HepG2 (cell line): ENCODE results near the gene STK39. TPM values are rescaled to one million over a fixed set of nuclear protein-coding genes. Genes with fewer than 3 reads are reported as not detected.

Experiments used
- ARNT2 ChIP-seq: sonication (generic); formaldehyde crosslinking; IDR thresholded peaks from 2 replicates; pipeline ENCODE4 v1.8.0; 2022; ENCODE audit warnings: mild to moderate bottlenecking, low read depth, missing genetic modification reagents, moderate library complexity
- CENPX ChIP-seq: sonication (generic); formaldehyde crosslinking; IDR thresholded peaks from 2 replicates; pipeline ENCODE4 v1.9.0; 2021; ENCODE audit warnings: mild to moderate bottlenecking, missing genetic modification reagents, moderate library complexity
- HDAC6 ChIP-seq: fragments of 200-600 bp; sonication (generic); IDR thresholded peaks from 2 replicates; pipeline ENCODE4 v1.7.0; 2017; ENCODE audit warnings: mild to moderate bottlenecking, antibody characterized with exemption, low read length, low read depth
- HMG20B ChIP-seq: conservative IDR thresholded peaks from 2 replicates; pipeline ENCODE4 v1.6.1; 2016; ENCODE audit warnings: missing genetic modification reagents, missing compliant biosample characterization
- MATR3 ChIP-seq: sonication (generic); formaldehyde crosslinking; IDR thresholded peaks from 2 replicates; pipeline ENCODE4 v1.4.0; 2020; ENCODE audit warnings: missing genetic modification reagents
- MYC ChIP-seq: sonication (generic); formaldehyde crosslinking; IDR thresholded peaks from 2 replicates; pipeline ENCODE4 v1.9.0; 2021; ENCODE audit warnings: missing genetic modification reagents, borderline replicate concordance
- PLRG1 ChIP-seq: fragments of 450-650 bp; conservative IDR thresholded peaks from 2 replicates; pipeline ENCODE4 v1.6.1; 2016
- SMYD3 ChIP-seq: sonication (generic); formaldehyde crosslinking; IDR thresholded peaks from 2 replicates; pipeline ENCODE4 v1.8.1; 2023; ENCODE audit warnings: mild to moderate bottlenecking, missing genetic modification reagents
- ZNF383 ChIP-seq: sonication (generic); formaldehyde crosslinking; IDR thresholded peaks from 2 replicates; pipeline ENCODE4 v1.4.0; 2020; ENCODE audit warnings: missing genetic modification reagents, mild to moderate bottlenecking, borderline replicate concordance
- ZNF557 ChIP-seq: sonication (generic); formaldehyde crosslinking; IDR thresholded peaks from 2 replicates; pipeline ENCODE4 v1.4.0; 2020; ENCODE audit warnings: missing genetic modification reagents
- ZNF737 ChIP-seq: sonication (generic); formaldehyde crosslinking; IDR thresholded peaks from 2 replicates; pipeline ENCODE4 v1.5.0; 2020; ENCODE audit warnings: missing genetic modification reagents, mild to moderate bottlenecking, borderline replicate concordance
- polyA plus RNA-seq, 8 experiments: library from polyadenylated mRNA; depleted of rRNA in 3 of 8; stranded (reverse) in 7 of 8; unstranded in 1 of 8; fragments of >200 nt; fragmentation: Illumina TruSeq in 4 of 8; extraction: Trizol in 4 of 8; gene quantifications; 2 replicates each; pipeline versions ENCODE4 v1.2.1 to v1.2.3, GENCODE V29; 2011 to 2016; ENCODE audit warnings: low read depth in 4 of 8, missing spikeins in 1 of 8, mixed read lengths in 1 of 8; ENCODE audit not compliant: insufficient read depth in 1 of 8
- total RNA-seq, 5 experiments: library from RNA; depleted of rRNA; stranded (reverse); fragments of >200 nt; fragmentation: Illumina TruSeq; extraction: Trizol; gene quantifications; 2 replicates each; pipeline ENCODE4 v1.2.3, GENCODE V29; 2016; ENCODE audit warnings: low read depth in 1 of 5
- TF ChIP-seq, protein P1 (sequence below): sonication (generic); formaldehyde crosslinking; IDR thresholded peaks from 2 replicates; pipeline ENCODE4 v1.4.0; 2020; ENCODE audit warnings: missing genetic modification reagents
- TF ChIP-seq, protein P2 (sequence below): sonication (generic); formaldehyde crosslinking; IDR thresholded peaks from 2 replicates; pipeline ENCODE4 v1.4.0; 2020; ENCODE audit warnings: missing genetic modification reagents
- TF ChIP-seq, protein P3 (sequence below): sonication (generic); formaldehyde crosslinking; IDR thresholded peaks from 2 replicates; pipeline ENCODE4 v1.8.0; 2022; ENCODE audit warnings: missing genetic modification reagents, mild to moderate bottlenecking, moderate library complexity, borderline replicate concordance
- TF ChIP-seq, protein P4 (sequence below): sonication (generic); formaldehyde crosslinking; IDR thresholded peaks from 2 replicates; pipeline ENCODE4 v1.5.0; 2020; ENCODE audit warnings: mild to moderate bottlenecking, missing genetic modification reagents

STK39 gene
- total and polyA plus RNA-seq, 2 of the 13 experiments (the other 11 are each of a cell fraction or from before 2014, with no cell fraction given): 27.3 to 38.4 TPM

DNA sequence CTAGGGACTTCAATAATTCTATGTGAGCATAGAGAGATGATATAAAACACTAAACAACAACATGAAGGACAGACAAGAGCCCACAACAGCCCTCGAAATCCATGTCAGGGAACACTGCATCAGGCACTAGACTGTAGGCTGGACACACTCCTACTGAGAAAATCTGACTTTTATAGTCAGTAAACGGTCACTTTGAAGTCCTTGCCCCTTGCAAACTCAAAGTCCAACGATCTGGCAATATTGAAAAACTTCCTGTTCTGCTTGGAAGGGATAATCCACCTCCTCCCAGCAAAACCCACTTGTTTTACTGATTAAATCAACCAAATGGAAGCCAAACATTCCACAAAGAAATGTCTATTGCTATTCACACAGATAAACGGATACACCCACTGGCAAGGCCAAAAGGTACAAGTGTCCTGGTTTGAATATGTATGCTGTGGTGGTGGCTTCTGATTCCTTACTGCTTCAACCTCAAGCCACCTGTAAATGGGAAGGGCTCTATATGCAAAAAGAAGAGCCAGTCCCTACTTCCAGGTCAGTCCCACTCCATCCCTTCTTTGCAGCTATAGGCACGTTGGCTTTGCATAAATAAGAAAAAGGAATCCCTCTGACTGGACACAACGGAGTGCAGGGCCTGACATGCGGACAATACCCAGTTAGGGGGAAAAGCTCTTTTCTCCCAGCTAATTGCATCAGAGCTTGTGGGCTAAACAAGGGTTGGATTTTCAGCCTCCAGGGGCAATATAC lies 56.6 kb downstream of the STK39 start (continued):
- TF ChIP-seq, protein P1, sequence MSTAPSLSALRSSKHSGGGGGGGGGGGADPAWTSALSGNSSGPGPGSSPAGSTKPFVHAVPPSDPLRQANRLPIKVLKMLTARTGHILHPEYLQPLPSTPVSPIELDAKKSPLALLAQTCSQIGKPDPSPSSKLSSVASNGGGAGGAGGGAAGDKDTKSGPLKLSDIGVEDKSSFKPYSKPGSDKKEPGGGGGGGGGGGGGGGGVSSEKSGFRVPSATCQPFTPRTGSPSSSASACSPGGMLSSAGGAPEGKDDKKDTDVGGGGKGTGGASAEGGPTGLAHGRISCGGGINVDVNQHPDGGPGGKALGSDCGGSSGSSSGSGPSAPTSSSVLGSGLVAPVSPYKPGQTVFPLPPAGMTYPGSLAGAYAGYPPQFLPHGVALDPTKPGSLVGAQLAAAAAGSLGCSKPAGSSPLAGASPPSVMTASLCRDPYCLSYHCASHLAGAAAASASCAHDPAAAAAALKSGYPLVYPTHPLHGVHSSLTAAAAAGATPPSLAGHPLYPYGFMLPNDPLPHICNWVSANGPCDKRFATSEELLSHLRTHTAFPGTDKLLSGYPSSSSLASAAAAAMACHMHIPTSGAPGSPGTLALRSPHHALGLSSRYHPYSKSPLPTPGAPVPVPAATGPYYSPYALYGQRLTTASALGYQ: peak; percentile 90; the same call in 1 of the 2 replicates
- TF ChIP-seq ZNF557 (CRISPR knock-in tag): no peak
- no peak for TF ChIP-seq SMYD3 (CRISPR knock-in tag)
- no peak for TF ChIP-seq MATR3 (CRISPR knock-in tag)
- no peak for TF ChIP-seq HDAC6
- TF ChIP-seq, protein P2, sequence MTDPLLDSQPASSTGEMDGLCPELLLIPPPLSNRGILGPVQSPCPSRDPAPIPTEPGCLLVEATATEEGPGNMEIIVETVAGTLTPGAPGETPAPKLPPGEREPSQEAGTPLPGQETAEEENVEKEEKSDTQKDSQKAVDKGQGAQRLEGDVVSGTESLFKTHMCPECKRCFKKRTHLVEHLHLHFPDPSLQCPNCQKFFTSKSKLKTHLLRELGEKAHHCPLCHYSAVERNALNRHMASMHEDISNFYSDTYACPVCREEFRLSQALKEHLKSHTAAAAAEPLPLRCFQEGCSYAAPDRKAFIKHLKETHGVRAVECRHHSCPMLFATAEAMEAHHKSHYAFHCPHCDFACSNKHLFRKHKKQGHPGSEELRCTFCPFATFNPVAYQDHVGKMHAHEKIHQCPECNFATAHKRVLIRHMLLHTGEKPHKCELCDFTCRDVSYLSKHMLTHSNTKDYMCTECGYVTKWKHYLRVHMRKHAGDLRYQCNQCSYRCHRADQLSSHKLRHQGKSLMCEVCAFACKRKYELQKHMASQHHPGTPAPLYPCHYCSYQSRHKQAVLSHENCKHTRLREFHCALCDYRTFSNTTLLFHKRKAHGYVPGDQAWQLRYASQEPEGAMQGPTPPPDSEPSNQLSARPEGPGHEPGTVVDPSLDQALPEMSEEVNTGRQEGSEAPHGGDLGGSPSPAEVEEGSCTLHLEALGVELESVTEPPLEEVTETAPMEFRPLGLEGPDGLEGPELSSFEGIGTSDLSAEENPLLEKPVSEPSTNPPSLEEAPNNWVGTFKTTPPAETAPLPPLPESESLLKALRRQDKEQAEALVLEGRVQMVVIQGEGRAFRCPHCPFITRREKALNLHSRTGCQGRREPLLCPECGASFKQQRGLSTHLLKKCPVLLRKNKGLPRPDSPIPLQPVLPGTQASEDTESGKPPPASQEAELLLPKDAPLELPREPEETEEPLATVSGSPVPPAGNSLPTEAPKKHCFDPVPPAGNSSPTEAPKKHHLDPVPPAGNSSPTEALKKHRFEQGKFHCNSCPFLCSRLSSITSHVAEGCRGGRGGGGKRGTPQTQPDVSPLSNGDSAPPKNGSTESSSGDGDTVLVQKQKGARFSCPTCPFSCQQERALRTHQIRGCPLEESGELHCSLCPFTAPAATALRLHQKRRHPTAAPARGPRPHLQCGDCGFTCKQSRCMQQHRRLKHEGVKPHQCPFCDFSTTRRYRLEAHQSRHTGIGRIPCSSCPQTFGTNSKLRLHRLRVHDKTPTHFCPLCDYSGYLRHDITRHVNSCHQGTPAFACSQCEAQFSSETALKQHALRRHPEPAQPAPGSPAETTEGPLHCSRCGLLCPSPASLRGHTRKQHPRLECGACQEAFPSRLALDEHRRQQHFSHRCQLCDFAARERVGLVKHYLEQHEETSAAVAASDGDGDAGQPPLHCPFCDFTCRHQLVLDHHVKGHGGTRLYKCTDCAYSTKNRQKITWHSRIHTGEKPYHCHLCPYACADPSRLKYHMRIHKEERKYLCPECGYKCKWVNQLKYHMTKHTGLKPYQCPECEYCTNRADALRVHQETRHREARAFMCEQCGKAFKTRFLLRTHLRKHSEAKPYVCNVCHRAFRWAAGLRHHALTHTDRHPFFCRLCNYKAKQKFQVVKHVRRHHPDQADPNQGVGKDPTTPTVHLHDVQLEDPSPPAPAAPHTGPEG (CRISPR knock-in tag): no peak; the same call in 1 of the 2 replicates
- TF ChIP-seq MYC (CRISPR knock-in tag): 0 out of 2 replicates have a peak, but pooled peaks have one; percentile 35
- TF ChIP-seq, protein P3, sequence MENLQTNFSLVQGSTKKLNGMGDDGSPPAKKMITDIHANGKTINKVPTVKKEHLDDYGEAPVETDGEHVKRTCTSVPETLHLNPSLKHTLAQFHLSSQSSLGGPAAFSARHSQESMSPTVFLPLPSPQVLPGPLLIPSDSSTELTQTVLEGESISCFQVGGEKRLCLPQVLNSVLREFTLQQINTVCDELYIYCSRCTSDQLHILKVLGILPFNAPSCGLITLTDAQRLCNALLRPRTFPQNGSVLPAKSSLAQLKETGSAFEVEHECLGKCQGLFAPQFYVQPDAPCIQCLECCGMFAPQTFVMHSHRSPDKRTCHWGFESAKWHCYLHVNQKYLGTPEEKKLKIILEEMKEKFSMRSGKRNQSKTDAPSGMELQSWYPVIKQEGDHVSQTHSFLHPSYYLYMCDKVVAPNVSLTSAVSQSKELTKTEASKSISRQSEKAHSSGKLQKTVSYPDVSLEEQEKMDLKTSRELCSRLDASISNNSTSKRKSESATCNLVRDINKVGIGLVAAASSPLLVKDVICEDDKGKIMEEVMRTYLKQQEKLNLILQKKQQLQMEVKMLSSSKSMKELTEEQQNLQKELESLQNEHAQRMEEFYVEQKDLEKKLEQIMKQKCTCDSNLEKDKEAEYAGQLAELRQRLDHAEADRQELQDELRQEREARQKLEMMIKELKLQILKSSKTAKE (CRISPR knock-in tag): no peak
- TF ChIP-seq ZNF383 (CRISPR knock-in tag): no peak
- TF ChIP-seq, protein P4, sequence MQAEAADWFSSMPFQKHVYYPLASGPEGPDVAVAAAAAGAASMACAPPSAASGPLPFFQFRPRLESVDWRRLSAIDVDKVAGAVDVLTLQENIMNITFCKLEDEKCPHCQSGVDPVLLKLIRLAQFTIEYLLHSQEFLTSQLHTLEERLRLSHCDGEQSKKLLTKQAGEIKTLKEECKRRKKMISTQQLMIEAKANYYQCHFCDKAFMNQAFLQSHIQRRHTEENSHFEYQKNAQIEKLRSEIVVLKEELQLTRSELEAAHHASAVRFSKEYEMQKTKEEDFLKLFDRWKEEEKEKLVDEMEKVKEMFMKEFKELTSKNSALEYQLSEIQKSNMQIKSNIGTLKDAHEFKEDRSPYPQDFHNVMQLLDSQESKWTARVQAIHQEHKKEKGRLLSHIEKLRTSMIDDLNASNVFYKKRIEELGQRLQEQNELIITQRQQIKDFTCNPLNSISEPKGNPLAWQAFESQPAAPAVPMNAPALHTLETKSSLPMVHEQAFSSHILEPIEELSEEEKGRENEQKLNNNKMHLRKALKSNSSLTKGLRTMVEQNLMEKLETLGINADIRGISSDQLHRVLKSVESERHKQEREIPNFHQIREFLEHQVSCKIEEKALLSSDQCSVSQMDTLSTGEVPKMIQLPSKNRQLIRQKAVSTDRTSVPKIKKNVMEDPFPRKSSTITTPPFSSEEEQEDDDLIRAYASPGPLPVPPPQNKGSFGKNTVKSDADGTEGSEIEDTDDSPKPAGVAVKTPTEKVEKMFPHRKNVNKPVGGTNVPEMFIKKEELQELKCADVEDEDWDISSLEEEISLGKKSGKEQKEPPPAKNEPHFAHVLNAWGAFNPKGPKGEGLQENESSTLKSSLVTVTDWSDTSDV: no peak
- TF ChIP-seq ZNF737 (CRISPR knock-in tag): no peak
- TF ChIP-seq HMG20B (CRISPR knock-in tag): peak; percentile 38; the same call in 1 of the 2 replicates
- TF ChIP-seq PLRG1: no peak
- no peak for TF ChIP-seq CENPX (CRISPR knock-in tag)
- peak; percentile 74 for TF ChIP-seq ARNT2
